Natural killer cell (primary cell): ENCODE measurements around the gene HCAR1. TPM values are rescaled to one million over a fixed set of nuclear protein-coding genes. Genes with fewer than 3 reads are reported as not detected.
A peak's percentile ranks its signal among the peaks of the same experiment; 100 is the strongest.

Experiments
- ATAC-seq, 3 donors: fragments of 150-1000 bp in 2 of 3; fragments of 200-7000 bp in 1 of 3; cut with Tn5 transposase; 1 replicate in 1 of 3; 2 replicates in 2 of 3; pipeline ENCODE4 v1.10.0; 2021; ENCODE audit warnings: mild to moderate bottlenecking in 2 of 3, moderate library complexity in 2 of 3
- DNase-seq, 2 donors: peaks; one replicate each; pipeline versions ENCODE4 v3.0.0 to v3.0.0-alpha.2; 2013 to 2021; ENCODE audit warnings: mixed read lengths in 1 of 2
- H3K27ac ChIP-seq: one replicate; pipeline ENCODE4 v1.5.1; 2013; ENCODE audit warnings: mild to moderate bottlenecking, low read length
- H3K27me3 ChIP-seq: one replicate; pipeline ENCODE4 v1.6.1; 2013; ENCODE audit warnings: low read length; ENCODE audit not compliant: control insufficient read depth, insufficient read depth
- H3K36me3 ChIP-seq: one replicate; pipeline ENCODE4 v1.6.1; 2013; ENCODE audit warnings: low read length; ENCODE audit not compliant: control insufficient read depth, insufficient read depth
- H3K4me1 ChIP-seq: one replicate; pipeline ENCODE4 v1.6.1; 2013; ENCODE audit warnings: low read length; ENCODE audit not compliant: control insufficient read depth, insufficient read depth
- H3K4me3 ChIP-seq: one replicate; pipeline ENCODE4 v1.5.1; 2013; ENCODE audit warnings: low read length
- H3K9me3 ChIP-seq: one replicate; pipeline ENCODE4 v1.6.1; 2013; ENCODE audit warnings: low read length; ENCODE audit not compliant: control insufficient read depth, insufficient read depth
- H3K27ac Mint-ChIP-seq, 2 donors: one replicate each; pipeline ENCODE4 v1.8.0; 2022; ENCODE audit warnings: mild to moderate bottlenecking in 2 of 2, mixed read lengths in 2 of 2, moderate library complexity in 1 of 2
- H3K27me3 Mint-ChIP-seq, 2 donors: one replicate each; pipeline ENCODE4 v1.8.0; 2022; ENCODE audit warnings: low read depth in 2 of 2, mixed read lengths in 2 of 2
- H3K36me3 Mint-ChIP-seq: one replicate; pipeline ENCODE4 v1.8.0; 2022; ENCODE audit warnings: mixed read lengths
- H3K4me1 Mint-ChIP-seq, 2 donors: one replicate each; pipeline ENCODE4 v1.8.0; 2022; ENCODE audit warnings: mixed read lengths in 2 of 2
- H3K4me3 Mint-ChIP-seq: one replicate; pipeline ENCODE4 v1.8.0; 2022; ENCODE audit warnings: mild to moderate bottlenecking, moderate library complexity, mixed read lengths
- H3K9me3 Mint-ChIP-seq, 2 donors: one replicate each; pipeline ENCODE4 v1.8.0; 2022; ENCODE audit warnings: mixed read lengths in 2 of 2
- CTCF ChIP-seq: fragments of 200-600 bp; IDR thresholded peaks from one replicate; pipeline ENCODE4 v1.8.0; 2022; ENCODE audit warnings: antibody characterized with exemption
- WGBS: methylation state at CpG from one replicate; pipeline ENCODE4 v1.1.7; 2013; ENCODE audit warnings: missing lambda C conversion rate; ENCODE audit not compliant: insufficient coverage; 5-methylcytosine and 5-hydroxymethylcytosine counted together
- intact Hi-C: fragments of 100-400 bp; cut with micrococcal nuclease; formaldehyde crosslinking; loops from one replicate; pipeline ENCODE4 v1.14.2; 2022
- total RNA-seq, 4 donors: library from RNA; stranded (reverse); fragments of 120-200 nt in 1 of 4; gene quantifications; one replicate each; pipeline versions ENCODE4 v1.2.3 to v1.2.4, GENCODE V29; 2013 to 2022

The HCAR1 gene
- total RNA-seq, 3 donors from 2014 or later (not counting 1 experiment from before 2014, with no cell fraction given), result 0.15 TPM; not detected in 2

- H3K36me3 Mint-ChIP-seq, result no peaks in the 10 kb centered on the region
- Histone ChIP-seq H3K9me3 (no peaks in the 10 kb centered on the region), H3K27ac (no peak overlapping the region), H3K36me3 (no peaks in the 10 kb centered on the region), H3K27me3 (no peaks in the 10 kb centered on the region), H3K4me1 (peaks cover 2% of the 10 kb centered on the region), H3K4me3 (no peak overlapping the region)
- intact Hi-C loops, result no loop called here
- peaks cover 0 to 9% of the 10 kb centered on the region in 2 donors for H3K27me3 Mint-ChIP-seq
- no peaks in the 10 kb centered on the region for H3K9me3 Mint-ChIP-seq
- TF ChIP-seq CTCF, result no peak
- 95% methylated on average over 27 of the region's 27 CpGs for WGBS
- no peak overlapping the region for H3K27ac Mint-ChIP-seq
- ATAC-seq, result no peak
- no peak overlapping the region for H3K4me3 Mint-ChIP-seq
- H3K4me1 Mint-ChIP-seq, result no peaks in the 10 kb centered on the region
- no peak for DNase-seq
Measured at GRCh38 chr12:122729583-122730214, 945 bp downstream of the HCAR1 start.

GRCh38 chr12:122726080-122726558 lies 4.5 kb downstream of the HCAR1 start:
- no peak overlapping the region for H3K27ac ChIP-seq

GRCh38 chr12:122725452-122726079 lies 5.1 kb downstream of the HCAR1 start:
- H3K36me3 Mint-ChIP-seq, result no peaks in the 10 kb centered on the region
- Histone ChIP-seq H3K27ac (no peak overlapping the region), H3K4me1 (peaks cover 2% of the 10 kb centered on the region), H3K9me3 (no peaks in the 10 kb centered on the region), H3K36me3 (no peaks in the 10 kb centered on the region), H3K4me3 (no peak overlapping the region), H3K27me3 (no peaks in the 10 kb centered on the region)
- no peaks in the 10 kb centered on the region for H3K9me3 Mint-ChIP-seq
- H3K27ac Mint-ChIP-seq, result no peak overlapping the region
- DNase-seq (no peak), ATAC-seq (no peak)
- H3K4me3 Mint-ChIP-seq, result no peak overlapping the region
- H3K27me3 Mint-ChIP-seq, result peaks cover 0 to 10% of the 10 kb centered on the region in 2 donors
- intact Hi-C loops, result no loop called here
- no peak for TF ChIP-seq CTCF
- 58% methylated on average over 5 of the region's 6 CpGs for whole genome bisulfite sequencing
- no peaks in the 10 kb centered on the region for H3K4me1 Mint-ChIP-seq

More at GRCh38 chr12:122726080-122726558, 4.5 kb downstream of the HCAR1 start:
- H3K4me3 ChIP-seq, result no peak overlapping the region
- intact Hi-C loops, result no loop called here
- TF ChIP-seq CTCF, result no peak
- peak in 1 of 2 donors; percentile 18 for DNase-seq
- Mint-ChIP-seq H3K4me1 (no peaks in the 10 kb centered on the region), H3K27me3 (peaks cover 0 to 10% of the 10 kb centered on the region in 2 donors), H3K36me3 (no peaks in the 10 kb centered on the region), H3K4me3 (no peak overlapping the region), H3K27ac (no peak overlapping the region), H3K9me3 (no peaks in the 10 kb centered on the region)
- WGBS, result 6% methylated on average over 2 of the region's 5 CpGs
- peak in 2 of 3 donors; percentile 26 to 67 for ATAC-seq
- no peaks in the 10 kb centered on the region for H3K9me3 ChIP-seq
- H3K4me1 ChIP-seq, result peaks cover 2% of the 10 kb centered on the region
- no peaks in the 10 kb centered on the region for H3K36me3 ChIP-seq
- H3K27me3 ChIP-seq, result no peaks in the 10 kb centered on the region
